DMS79 treated with DMSO at 0.1 percent for 48 hours (cell line): ENCODE data around the gene SIGLEC7.
A peak's percentile ranks its signal among the peaks of the same experiment; 100 is the strongest.

Experiments used
- DNase-seq: peaks from one replicate; lab custom pipeline; 2025; lab: John Stamatoyannopoulos, UW

The SIGLEC7 gene

GRCh38 chr19:51142119-51142518 is at the start of gene SIGLEC7:
TSS of gene SIGLEC7 (plus strand) at chr19:51142301. CDS start at chr19:51142370, 69 bp downstream.
- DNase-seq: no peak

- peak; percentile 40 for DNase-seq
Observed at GRCh38 chr19:51093101-51093500, 49.0 kb upstream of the SIGLEC7 start.

- no peak for DNase-seq
Observed at GRCh38 chr19:51093510-51094345, 48.4 kb upstream of the SIGLEC7 start.

GRCh38 chr19:51094696-51095279 is 47.3 kb upstream of the SIGLEC7 start:
- peak; percentile 37 for DNase-seq

GRCh38 chr19:51096473-51097165 is 45.5 kb upstream of the SIGLEC7 start:
- DNase-seq: no peak

GRCh38 chr19:51097166-51097738 is 44.8 kb upstream of the SIGLEC7 start:
- DNase-seq: peak; percentile 19

GRCh38 chr19:51097796-51098195 is 44.3 kb upstream of the SIGLEC7 start:
- DNase-seq: no peak

GRCh38 chr19:51098365-51099046 is 43.6 kb upstream of the SIGLEC7 start:
- no peak for DNase-seq

GRCh38 chr19:51099047-51099382 is 43.1 kb upstream of the SIGLEC7 start:
- no peak for DNase-seq

- DNase-seq: no peak
Observed at GRCh38 chr19:51100601-51101000, 41.5 kb upstream of the SIGLEC7 start.

GRCh38 chr19:51101171-51101865 is 40.8 kb upstream of the SIGLEC7 start:
- no peak for DNase-seq

- no peak for DNase-seq
Observed at GRCh38 chr19:51102991-51103390, 39.1 kb upstream of the SIGLEC7 start.

- DNase-seq: no peak
Observed at GRCh38 chr19:51103926-51104341, 38.2 kb upstream of the SIGLEC7 start.

GRCh38 chr19:51107406-51108065 is 34.6 kb upstream of the SIGLEC7 start:
- DNase-seq: no peak

- DNase-seq: peak; percentile 89
Observed at GRCh38 chr19:51108066-51108804, 33.9 kb upstream of the SIGLEC7 start, which contains the start of gene CTU1. TSS of gene CTU1 (minus strand) at chr19:51108409. CDS start at chr19:51104569, 3,840 bp downstream.

- DNase-seq: no peak
Observed at GRCh38 chr19:51108805-51109146, 33.3 kb upstream of the SIGLEC7 start.

- no peak for DNase-seq
Observed at GRCh38 chr19:51110666-51110971, 31.5 kb upstream of the SIGLEC7 start.

GRCh38 chr19:51111606-51112005 is 30.5 kb upstream of the SIGLEC7 start:
- no peak for DNase-seq

- no peak for DNase-seq
Observed at GRCh38 chr19:51114087-51114729, 27.9 kb upstream of the SIGLEC7 start.

- DNase-seq: no peak
Observed at GRCh38 chr19:51116736-51117286, 25.3 kb upstream of the SIGLEC7 start.
